ENCODE results near the gene TFF1.

Gene TFF1

DNA sequence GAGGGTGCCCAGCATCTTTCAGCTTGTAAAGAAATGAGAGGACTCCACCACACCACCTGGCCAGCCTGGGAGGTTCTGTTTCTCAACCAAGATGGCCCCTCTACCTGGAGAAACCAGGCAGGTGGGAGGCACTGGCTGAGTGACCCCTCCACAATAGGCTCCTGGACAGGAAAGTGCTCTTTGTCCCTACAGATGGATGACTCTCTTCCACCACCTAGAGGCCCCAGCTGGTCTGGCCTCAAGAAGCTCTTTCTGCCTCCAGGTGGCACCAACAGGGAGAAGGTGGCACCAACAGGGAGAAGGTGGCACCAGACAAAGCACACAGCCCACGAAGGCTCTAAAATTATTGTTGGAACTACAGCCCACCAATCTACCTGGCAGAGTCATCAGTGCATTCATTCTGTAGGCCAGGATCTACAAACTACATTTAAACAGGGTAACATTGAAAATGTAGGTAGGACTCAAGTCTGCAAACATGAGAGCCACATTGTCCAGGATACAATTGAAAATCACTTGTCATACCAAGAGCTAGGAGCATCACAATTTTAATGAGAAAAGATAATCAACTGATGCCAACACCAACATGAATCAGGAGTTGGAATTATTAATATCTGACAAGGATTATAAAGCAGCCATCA, 15.1 kb upstream of the TFF1 start:
- Histone ChIP-seq H3K79me2 (ENCODE audit: insufficient read depth, low read length) (no peaks in the 10 kb centered on the region), H3K9ac (ENCODE audit: low read depth, low read length, poor library complexity, severe bottlenecking) (no peak overlapping the region), H3K9me2 (replicated peaks; ENCODE audit: low read depth, low read length) (no peaks in the 10 kb centered on the region), H2AFZ (ENCODE audit: low read length) (no peak overlapping the region), H3K27me3 (ENCODE audit: insufficient read depth, low read length, poor library complexity, severe bottlenecking) (no peaks in the 10 kb centered on the region), H3K4me3 (ENCODE audit: low read length, poor library complexity, severe bottlenecking) (no peak overlapping the region), H3K9me3 (ENCODE audit: insufficient read depth, low read depth, low read length) (peaks cover 14% of the 10 kb centered on the region; the same call in 1 of the 2 replicates), H3K4me1 (ENCODE audit: insufficient read depth, low read length, poor library complexity, severe bottlenecking) (peaks cover 24% of the 10 kb centered on the region), H4K20me1 (ENCODE audit: insufficient read depth, low read length, poor library complexity, severe bottlenecking) (no peaks in the 10 kb centered on the region), H3K4me2 (ENCODE audit: low read depth, low read length, poor library complexity, severe bottlenecking) (no peak overlapping the region), H3F3A (ENCODE audit: low read depth) (no peaks in the 10 kb centered on the region), H3K36me3 (ENCODE audit: insufficient read depth, low read length) (no peaks in the 10 kb centered on the region)
- TF ChIP-seq, protein P1, sequence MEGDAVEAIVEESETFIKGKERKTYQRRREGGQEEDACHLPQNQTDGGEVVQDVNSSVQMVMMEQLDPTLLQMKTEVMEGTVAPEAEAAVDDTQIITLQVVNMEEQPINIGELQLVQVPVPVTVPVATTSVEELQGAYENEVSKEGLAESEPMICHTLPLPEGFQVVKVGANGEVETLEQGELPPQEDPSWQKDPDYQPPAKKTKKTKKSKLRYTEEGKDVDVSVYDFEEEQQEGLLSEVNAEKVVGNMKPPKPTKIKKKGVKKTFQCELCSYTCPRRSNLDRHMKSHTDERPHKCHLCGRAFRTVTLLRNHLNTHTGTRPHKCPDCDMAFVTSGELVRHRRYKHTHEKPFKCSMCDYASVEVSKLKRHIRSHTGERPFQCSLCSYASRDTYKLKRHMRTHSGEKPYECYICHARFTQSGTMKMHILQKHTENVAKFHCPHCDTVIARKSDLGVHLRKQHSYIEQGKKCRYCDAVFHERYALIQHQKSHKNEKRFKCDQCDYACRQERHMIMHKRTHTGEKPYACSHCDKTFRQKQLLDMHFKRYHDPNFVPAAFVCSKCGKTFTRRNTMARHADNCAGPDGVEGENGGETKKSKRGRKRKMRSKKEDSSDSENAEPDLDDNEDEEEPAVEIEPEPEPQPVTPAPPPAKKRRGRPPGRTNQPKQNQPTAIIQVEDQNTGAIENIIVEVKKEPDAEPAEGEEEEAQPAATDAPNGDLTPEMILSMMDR (conservative IDR thresholded peaks at IDR 0.05; ENCODE audit: low read length): peak; percentile 98
- TF ChIP-seq EZH2phosphoT487 (IDR thresholded peaks at IDR 0.05; ENCODE audit: borderline replicate concordance): no peak

DNA sequence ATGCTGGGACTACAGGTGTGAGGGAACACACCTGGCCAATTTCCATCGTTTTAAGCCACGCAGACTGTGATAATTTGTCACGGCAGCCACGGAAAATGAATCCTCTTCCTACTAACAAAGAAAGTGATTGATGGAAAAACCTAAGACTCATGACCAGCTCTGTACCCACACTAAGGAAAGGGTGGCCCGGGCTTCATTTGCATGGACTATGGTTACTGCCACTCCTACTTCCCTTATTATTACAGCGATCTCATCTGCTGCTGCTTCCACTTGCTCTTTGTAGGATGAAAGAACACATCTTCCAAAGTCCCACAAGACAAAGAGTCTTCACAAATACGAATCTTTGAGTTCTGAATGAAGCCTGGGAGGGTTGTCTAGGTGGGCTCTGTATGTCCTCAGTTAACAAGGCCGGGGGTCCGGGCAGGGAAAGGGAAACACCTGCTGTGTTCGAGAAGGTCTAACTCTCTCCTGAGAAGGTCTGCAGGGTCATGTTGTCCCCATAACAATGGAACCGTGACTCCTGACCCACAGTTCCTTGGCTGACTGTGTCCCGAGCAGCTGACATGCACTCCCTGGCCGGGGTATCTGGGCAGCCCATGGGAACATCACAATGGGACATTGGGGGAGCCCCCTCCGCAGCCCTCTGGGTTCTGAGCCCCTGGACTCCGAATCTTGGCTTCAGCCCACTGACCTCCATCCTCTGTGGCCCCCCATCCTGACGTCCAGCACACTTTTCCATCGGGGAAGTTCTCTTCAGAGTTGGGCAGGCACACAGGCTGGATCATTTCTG, 13.3 kb upstream of the TFF1 start:
- Histone ChIP-seq H3F3A (ENCODE audit: low read depth) (no peaks in the 10 kb centered on the region), H2AFZ (ENCODE audit: low read length) (no peak overlapping the region), H3K36me3 (ENCODE audit: insufficient read depth, low read length) (no peaks in the 10 kb centered on the region), H4K20me1 (ENCODE audit: insufficient read depth, low read length, poor library complexity, severe bottlenecking) (no peaks in the 10 kb centered on the region), H3K9me2 (replicated peaks; ENCODE audit: low read depth, low read length) (no peaks in the 10 kb centered on the region), H3K79me2 (ENCODE audit: insufficient read depth, low read length) (no peaks in the 10 kb centered on the region), H3K9ac (ENCODE audit: low read depth, low read length, poor library complexity, severe bottlenecking) (no peak overlapping the region), H3K4me1 (ENCODE audit: insufficient read depth, low read length, poor library complexity, severe bottlenecking) (peaks cover 14% of the 10 kb centered on the region), H3K4me2 (ENCODE audit: low read depth, low read length, poor library complexity, severe bottlenecking) (no peak overlapping the region), H3K9me3 (ENCODE audit: insufficient read depth, low read depth, low read length) (peaks cover 14% of the 10 kb centered on the region; the same call in 1 of the 2 replicates), H3K4me3 (ENCODE audit: low read length, poor library complexity, severe bottlenecking) (no peak overlapping the region), H3K27me3 (ENCODE audit: insufficient read depth, low read length, poor library complexity, severe bottlenecking) (no peaks in the 10 kb centered on the region)
- TF ChIP-seq, protein P1 (conservative IDR thresholded peaks at IDR 0.05; ENCODE audit: low read length): no peak
- TF ChIP-seq EZH2phosphoT487 (IDR thresholded peaks at IDR 0.05; ENCODE audit: borderline replicate concordance): no peak

DNA sequence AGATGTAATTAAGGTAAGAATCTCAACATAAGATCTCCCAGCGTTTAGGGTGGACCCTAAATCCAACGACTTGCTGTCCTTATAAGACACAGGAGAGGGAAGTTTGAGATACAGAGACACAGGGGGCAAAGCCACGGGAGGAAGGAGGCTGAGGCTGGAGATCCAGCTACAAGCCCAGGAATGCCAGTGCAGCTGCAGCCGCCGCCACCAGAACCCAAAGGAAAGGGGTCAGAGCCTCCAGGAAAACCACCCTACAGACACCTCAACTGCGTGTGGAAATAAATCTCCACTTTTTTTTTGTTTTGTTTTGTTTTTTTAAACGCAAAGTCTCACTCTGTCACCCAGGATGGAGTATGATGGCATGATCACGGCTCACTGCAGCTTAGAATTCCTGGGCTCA, 12.1 kb upstream of the TFF1 start:
- H3K27me3 ChIP-seq (ENCODE audit: insufficient read depth, low read length, poor library complexity, severe bottlenecking): no peaks in the 10 kb centered on the region
- H3K4me1 ChIP-seq (ENCODE audit: insufficient read depth, low read length, poor library complexity, severe bottlenecking): peaks cover 6% of the 10 kb centered on the region
- H3K36me3 ChIP-seq (ENCODE audit: insufficient read depth, low read length): no peaks in the 10 kb centered on the region
- H4K20me1 ChIP-seq (ENCODE audit: insufficient read depth, low read length, poor library complexity, severe bottlenecking): no peaks in the 10 kb centered on the region
- no peaks in the 10 kb centered on the region for H3K79me2 ChIP-seq (ENCODE audit: insufficient read depth, low read length)
- no peak overlapping the region for H2AFZ ChIP-seq (ENCODE audit: low read length)
- no peak overlapping the region for H3K4me3 ChIP-seq (ENCODE audit: low read length, poor library complexity, severe bottlenecking)
- H3K9ac ChIP-seq (ENCODE audit: low read depth, low read length, poor library complexity, severe bottlenecking): no peak overlapping the region
- H3K9me3 ChIP-seq (ENCODE audit: insufficient read depth, low read depth, low read length): peaks cover 14% of the 10 kb centered on the region; the same call in 1 of the 2 replicates
- H3K4me2 ChIP-seq (ENCODE audit: low read depth, low read length, poor library complexity, severe bottlenecking): no peak overlapping the region
- no peaks in the 10 kb centered on the region for H3K9me2 ChIP-seq (replicated peaks; ENCODE audit: low read depth, low read length)
- H3F3A ChIP-seq (ENCODE audit: low read depth): no peaks in the 10 kb centered on the region
- TF ChIP-seq, protein P1 (conservative IDR thresholded peaks at IDR 0.05; ENCODE audit: low read length): no peak
- TF ChIP-seq EZH2phosphoT487 (IDR thresholded peaks at IDR 0.05; ENCODE audit: borderline replicate concordance): no peak

Data from Loucy (cell line).